HCT116 (cell line): ENCODE measurements around the gene MEN1. TPM values are rescaled to one million over a fixed set of nuclear protein-coding genes. Genes with fewer than 3 reads are reported as not detected.
A peak's percentile ranks its signal among the peaks of the same experiment; 100 is the strongest.

ENCODE experiments used
- ATAC-seq: fragments of 200-7000 bp; cut with Tn5 transposase; 2 replicates; pipeline ENCODE4 v1.9.1; 2020; ENCODE audit warnings: mild to moderate bottlenecking, moderate library complexity
- BruUV-seq: library from RNA; stranded (reverse); fragments of 400-500 nt; replicated peaks from 2 replicates; lab custom pipeline; 2021; lab: Mats Ljungman, UMichigan
- CTCF ChIA-PET: fragments of 300-600 bp; sonication (Branson Sonifier 250); formaldehyde crosslinking; loops from one replicate; lab custom pipeline; 2021; ENCODE audit warnings: antibody characterized with exemption; lab: Charles Lee
- POLR2A ChIA-PET: fragments of 300-600, 350-600 bp; sonication (Branson Sonifier 250); formaldehyde crosslinking; loops from one replicate; lab custom pipeline; 2021; ENCODE audit warnings: antibody characterized with exemption; lab: Charles Lee
- RAD21 ChIA-PET, 2 experiments: fragments of 300-600 bp; sonication (Branson Sonifier 250); formaldehyde crosslinking; loops; one replicate each; lab custom pipeline; 2023; ENCODE audit warnings: low total read pairs in 2 of 2; ENCODE audit not compliant: uncharacterized antibody in 2 of 2, unreplicated experiment in 2 of 2, low non-redundant PET in 1 of 2; lab: Charles Lee
- DNase-seq: peaks from one replicate; pipeline ENCODE4 v3.0.0-alpha.2; 2010; ENCODE audit warnings: low read depth, low spot score
- H2AFZ ChIP-seq: fragments of 200-600 bp; shearing (Covaris generic), sonication (generic); 2 replicates; pipeline ENCODE4 v1.6.1; 2017; ENCODE audit warnings: low read depth, mixed run types, mixed read lengths, antibody characterized with exemption, low read length; ENCODE audit not compliant: poor library complexity, severe bottlenecking
- H3K27ac ChIP-seq: 2 replicates; pipeline ENCODE4 v1.5.1; 2012; ENCODE audit warnings: low read depth, low read length
- H3K27me3 ChIP-seq: fragments of 200-600 bp; sonication (generic); 2 replicates; pipeline ENCODE4 v1.6.1; 2016; ENCODE audit warnings: mixed run types, low read length, mixed read lengths; ENCODE audit not compliant: insufficient read depth
- H3K36me3 ChIP-seq, 2 experiments: fragments of 200-500 bp in 1 of 2; fragments of 200-600 bp in 1 of 2; sonication (Bioruptor generic) in 1 of 2; sonication (generic) in 1 of 2; 2 replicates each; pipeline versions ENCODE4 v1.5.1 to v1.6.1; 2014 to 2016; ENCODE audit warnings: low read length in 2 of 2, inconsistent platforms in 1 of 2, mixed read lengths in 1 of 2, mixed run types in 1 of 2; ENCODE audit not compliant: insufficient read depth in 2 of 2, control insufficient read depth in 1 of 2
- H3K4me1 ChIP-seq, 2 experiments: fragments of 200-600 bp in 1 of 2; sonication (generic) in 1 of 2; 2 replicates each; pipeline versions ENCODE4 v1.5.1 to v1.6.1; 2012 to 2017; ENCODE audit warnings: low read length in 2 of 2, inconsistent platforms in 1 of 2, mild to moderate bottlenecking in 1 of 2, mixed read lengths in 1 of 2, mixed run types in 1 of 2, moderate library complexity in 1 of 2; ENCODE audit not compliant: insufficient read depth in 2 of 2, control insufficient read depth in 1 of 2
- H3K4me2 ChIP-seq: fragments of 200-600 bp; sonication (generic); 2 replicates; pipeline ENCODE4 v1.6.1; 2017; ENCODE audit warnings: mixed run types, low read length, mixed read lengths
- H3K4me3 ChIP-seq, 2 experiments: fragments of 200-600 bp in 1 of 2; sonication (generic) in 1 of 2; replicated peaks in 1 of 2; 2 replicates each; pipeline ENCODE4 v1.5.1; 2011 to 2016; ENCODE audit warnings: low read length in 2 of 2, control low read depth in 1 of 2, low read depth in 1 of 2, mild to moderate bottlenecking in 1 of 2, mixed read lengths in 1 of 2, mixed run types in 1 of 2
- H3K79me2 ChIP-seq: fragments of 200-600 bp; sonication (generic); 2 replicates; pipeline ENCODE4 v1.6.1; 2017; ENCODE audit warnings: mild to moderate bottlenecking, mixed run types, low read length, moderate library complexity, mixed read lengths; ENCODE audit not compliant: insufficient read depth
- H3K9ac ChIP-seq: fragments of 200-600 bp; sonication (generic); 2 replicates; pipeline ENCODE4 v1.6.1; 2016; ENCODE audit warnings: low read length, mixed read lengths
- H3K9me2 ChIP-seq: fragments of 200-600 bp; sonication (generic), shearing (Covaris generic); 2 replicates; pipeline ENCODE4 v1.6.1; 2017; ENCODE audit warnings: mixed run types, mild to moderate bottlenecking, moderate library complexity; ENCODE audit not compliant: insufficient read depth
- H3K9me3 ChIP-seq, 2 experiments: fragments of 200-500 bp in 1 of 2; fragments of 200-600 bp in 1 of 2; sonication (Bioruptor generic) in 1 of 2; sonication (generic) in 1 of 2; 2 replicates each; pipeline ENCODE4 v1.6.1; 2014 to 2017; ENCODE audit warnings: low read length in 2 of 2, mixed read lengths in 2 of 2, inconsistent platforms in 1 of 2, low read depth in 1 of 2, mild to moderate bottlenecking in 1 of 2, mixed run types in 1 of 2, moderate library complexity in 1 of 2; ENCODE audit not compliant: control insufficient read depth in 1 of 2, insufficient read depth in 1 of 2
- H4K20me1 ChIP-seq: fragments of 200-600 bp; sonication (generic), shearing (Covaris generic); 2 replicates; pipeline ENCODE4 v1.6.1; 2017; ENCODE audit warnings: mixed run types, mild to moderate bottlenecking, moderate library complexity; ENCODE audit not compliant: insufficient read depth
- CEBPB ChIP-seq: IDR thresholded peaks from 2 replicates; pipeline ENCODE4 v1.6.1; 2012; ENCODE audit warnings: low read depth
- EZH2phosphoT487 ChIP-seq: fragments of 200-600 bp; IDR thresholded peaks from 2 replicates; pipeline ENCODE4 v1.6.1; 2018; ENCODE audit warnings: antibody characterized with exemption, borderline replicate concordance
- SIN3A ChIP-seq: IDR thresholded peaks from 2 replicates; pipeline ENCODE4 v1.6.1; 2012; ENCODE audit warnings: low read depth
- SP1 ChIP-seq: IDR thresholded peaks from 2 replicates; pipeline ENCODE4 v1.6.1; 2012; ENCODE audit warnings: low read depth
- SRF ChIP-seq: IDR thresholded peaks from 2 replicates; pipeline ENCODE4 v1.6.1; 2012; ENCODE audit warnings: low read depth
- TCF7L2 ChIP-seq: IDR thresholded peaks from 2 replicates; pipeline ENCODE4 v1.7.0; 2011; ENCODE audit warnings: borderline replicate concordance, inconsistent platforms; ENCODE audit not compliant: insufficient read depth, insufficient read length; ENCODE audit errors: extremely low read depth
- ZBTB33 ChIP-seq: IDR thresholded peaks from 2 replicates; pipeline ENCODE4 v1.6.1; 2011; ENCODE audit warnings: mild to moderate bottlenecking, low read length, moderate library complexity; ENCODE audit not compliant: insufficient replicate concordance; ENCODE audit errors: extremely low read depth
- ZNF274 ChIP-seq: fragments of 200-500 bp; sonication (Bioruptor generic); IDR thresholded peaks from 2 replicates; pipeline ENCODE4 v1.6.1; 2014; ENCODE audit warnings: mild to moderate bottlenecking, low read depth, low read length, inconsistent platforms
- intact Hi-C: fragments of 100-400 bp; cut with micrococcal nuclease; formaldehyde crosslinking; loops from 2 replicates; pipeline ENCODE4 v1.10.0; 2022
- total RNA-seq: library from RNA; stranded (reverse); gene quantifications from one replicate; pipeline ENCODE4 v1.2.1, GENCODE V29; 2021; ENCODE audit not compliant: unreplicated experiment
- TF ChIP-seq, protein P1 (sequence below): IDR thresholded peaks from 2 replicates; pipeline ENCODE4 v1.6.1; 2012
- TF ChIP-seq, protein P2 (sequence below): IDR thresholded peaks from 2 replicates; pipeline ENCODE4 v1.6.1; 2012

The MEN1 gene
- total RNA-seq, 1 experiment from 2014 or later = 62.1 TPM

GRCh38 chr11:64763526-64764039 lies 46.8 kb downstream of the MEN1 start:
- TF ChIP-seq SRF = no peak
- TF ChIP-seq ZNF274 = no peak
- TF ChIP-seq ZBTB33 = no peak
- no peak for TF ChIP-seq TCF7L2
- TF ChIP-seq, protein P1, sequence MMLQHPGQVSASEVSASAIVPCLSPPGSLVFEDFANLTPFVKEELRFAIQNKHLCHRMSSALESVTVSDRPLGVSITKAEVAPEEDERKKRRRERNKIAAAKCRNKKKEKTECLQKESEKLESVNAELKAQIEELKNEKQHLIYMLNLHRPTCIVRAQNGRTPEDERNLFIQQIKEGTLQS = no peak
- TF ChIP-seq CEBPB = no peak
- no peak for TF ChIP-seq SIN3A
- TF ChIP-seq, protein P2, sequence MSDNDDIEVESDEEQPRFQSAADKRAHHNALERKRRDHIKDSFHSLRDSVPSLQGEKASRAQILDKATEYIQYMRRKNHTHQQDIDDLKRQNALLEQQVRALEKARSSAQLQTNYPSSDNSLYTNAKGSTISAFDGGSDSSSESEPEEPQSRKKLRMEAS = no peak
- TF ChIP-seq SP1 = no peak
- TF ChIP-seq EZH2phosphoT487 = no peak
- Histone ChIP-seq H3K27ac (peak overlapping the region; percentile 36; the same call in 1 of the 2 replicates), H3K27me3 (no peaks in the 10 kb centered on the region), H3K4me1 (peaks cover 0 to 5% of the 10 kb centered on the region in 2 experiments; a peak in 1 of 4 replicates), H3K9me3 (no peaks in the 10 kb centered on the region), H3K4me3 (no peak overlapping the region), H3K4me2 (no peak overlapping the region), H3K36me3 (peaks cover 46 to 53% of the 10 kb centered on the region in 2 experiments), H3K9ac (no peak overlapping the region), H4K20me1 (peaks cover 22% of the 10 kb centered on the region; the same call in 1 of the 2 replicates), H2AFZ (no peak overlapping the region), H3K79me2 (peaks cover 38% of the 10 kb centered on the region), H3K9me2 (no peaks in the 10 kb centered on the region)
- POLR2A ChIA-PET = interaction anchor here (1.6 kb wide), 1 partner anchor 15 kb away, joined by 5 read pairs; the partner anchor contains the start of gene SF1
- RAD21 ChIA-PET = no interaction called here
- intact Hi-C loops = no loop called here
- ATAC-seq (no peak), DNase-seq (no peak)
- CTCF ChIA-PET = no interaction called here
- BruUV-seq = no TSS peak
